NCI-H774 (cell line): ENCODE data around the gene MAGI3.

ENCODE experiments used
- DNase-seq: peaks from one replicate; lab custom pipeline; 2025; lab: John Stamatoyannopoulos, UW

The MAGI3 gene

DNA sequence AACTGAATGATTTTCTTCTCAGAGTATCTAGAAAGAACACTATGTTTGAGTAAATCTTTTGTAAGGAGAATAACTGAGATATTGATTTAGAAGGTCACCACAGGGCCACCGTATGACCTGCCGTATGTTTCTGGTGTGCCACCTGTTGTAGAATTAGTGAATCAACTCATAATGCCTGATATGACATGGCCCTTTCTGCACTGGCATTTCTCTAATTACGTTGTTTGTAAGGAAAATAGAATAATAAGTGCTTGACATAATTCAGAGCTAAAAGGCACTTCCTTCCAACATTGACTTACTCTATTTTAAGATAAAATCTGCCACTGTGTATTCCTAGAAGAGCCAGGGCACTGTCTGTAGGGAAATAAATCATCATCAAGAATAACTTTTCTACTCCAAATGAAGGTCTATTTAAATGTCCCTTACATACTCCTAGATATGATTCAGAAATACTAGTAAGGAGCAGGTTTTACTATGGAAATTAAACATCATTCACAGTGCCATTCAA lies 267.3 kb downstream of the MAGI3 start:
- DNase-seq, result no peak

DNA sequence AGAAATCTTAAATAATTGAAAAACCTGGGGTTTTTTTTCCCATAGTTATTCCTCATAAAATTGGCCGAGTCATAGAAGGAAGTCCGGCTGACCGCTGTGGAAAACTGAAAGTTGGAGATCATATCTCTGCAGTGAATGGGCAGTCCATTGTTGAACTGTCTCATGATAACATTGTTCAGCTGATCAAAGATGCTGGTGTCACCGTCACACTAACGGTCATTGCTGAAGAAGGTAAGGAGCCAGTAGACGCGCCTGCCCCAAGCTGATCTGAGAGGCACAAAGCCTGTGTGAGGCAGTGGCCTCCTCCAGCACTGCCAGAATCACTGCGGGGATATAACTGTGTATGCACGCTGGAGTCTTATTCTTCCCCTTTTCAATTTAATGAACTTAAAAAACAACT lies 268.7 kb downstream of the MAGI3 start:
- no peak for DNase-seq

DNA sequence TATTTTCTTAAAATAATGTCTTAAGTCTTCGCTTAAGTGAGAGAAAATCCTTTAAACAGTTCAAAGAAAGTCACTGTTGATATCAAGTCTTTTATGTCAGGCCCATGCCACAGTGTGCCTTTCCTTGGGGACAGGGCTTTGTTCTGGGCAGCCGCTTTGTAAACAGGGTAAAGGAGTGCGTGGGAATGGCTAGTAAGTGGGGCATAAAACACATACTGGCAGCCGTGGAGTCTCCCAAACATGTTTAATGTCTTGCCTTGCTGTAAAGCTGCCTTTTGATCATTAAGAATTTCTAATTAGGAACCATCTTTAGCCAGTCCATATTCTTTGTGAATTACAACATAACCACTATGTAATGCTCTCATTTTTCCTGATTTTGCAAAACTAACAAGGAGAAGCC lies 269.2 kb downstream of the MAGI3 start:
- no peak for DNase-seq

DNA sequence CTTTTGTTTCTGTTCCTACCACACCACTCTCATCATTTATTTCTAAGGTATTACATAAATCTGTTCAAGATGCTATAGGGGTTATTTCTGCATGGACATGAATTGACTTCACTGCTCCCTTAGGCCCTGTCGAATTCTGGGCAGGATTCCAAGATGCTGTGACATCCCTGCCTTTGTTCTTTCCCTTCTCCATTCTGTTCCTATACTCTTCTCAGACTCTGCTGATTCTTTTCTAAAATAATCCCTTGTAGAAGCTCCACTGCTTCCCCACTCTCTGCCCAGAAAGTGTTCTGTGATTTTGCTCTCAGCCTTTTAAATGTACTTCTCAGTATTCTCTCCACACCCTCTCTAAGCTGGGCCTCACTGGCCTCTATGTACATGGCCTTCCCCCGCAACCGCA lies 269.8 kb downstream of the MAGI3 start:
- no peak for DNase-seq

DNA sequence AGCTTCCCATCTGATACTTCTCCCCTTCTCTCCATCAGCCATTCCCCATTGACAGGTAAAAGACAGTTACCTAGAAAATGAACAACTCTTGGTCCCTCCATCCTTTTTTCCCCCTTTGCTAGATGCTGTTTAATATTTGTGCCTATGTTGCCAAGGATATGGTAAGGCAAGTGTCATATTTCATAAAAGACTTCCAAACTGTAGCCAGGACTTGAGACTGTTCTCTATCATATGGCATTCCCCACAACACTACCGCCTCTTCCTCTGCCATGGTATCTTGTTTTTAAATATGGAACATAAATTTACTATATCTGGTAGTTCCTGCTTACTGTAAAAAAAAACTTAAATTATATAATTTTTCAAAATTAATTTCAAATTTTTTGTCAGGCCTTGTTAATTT lies 271.8 kb downstream of the MAGI3 start:
- DNase-seq, result no peak

DNA sequence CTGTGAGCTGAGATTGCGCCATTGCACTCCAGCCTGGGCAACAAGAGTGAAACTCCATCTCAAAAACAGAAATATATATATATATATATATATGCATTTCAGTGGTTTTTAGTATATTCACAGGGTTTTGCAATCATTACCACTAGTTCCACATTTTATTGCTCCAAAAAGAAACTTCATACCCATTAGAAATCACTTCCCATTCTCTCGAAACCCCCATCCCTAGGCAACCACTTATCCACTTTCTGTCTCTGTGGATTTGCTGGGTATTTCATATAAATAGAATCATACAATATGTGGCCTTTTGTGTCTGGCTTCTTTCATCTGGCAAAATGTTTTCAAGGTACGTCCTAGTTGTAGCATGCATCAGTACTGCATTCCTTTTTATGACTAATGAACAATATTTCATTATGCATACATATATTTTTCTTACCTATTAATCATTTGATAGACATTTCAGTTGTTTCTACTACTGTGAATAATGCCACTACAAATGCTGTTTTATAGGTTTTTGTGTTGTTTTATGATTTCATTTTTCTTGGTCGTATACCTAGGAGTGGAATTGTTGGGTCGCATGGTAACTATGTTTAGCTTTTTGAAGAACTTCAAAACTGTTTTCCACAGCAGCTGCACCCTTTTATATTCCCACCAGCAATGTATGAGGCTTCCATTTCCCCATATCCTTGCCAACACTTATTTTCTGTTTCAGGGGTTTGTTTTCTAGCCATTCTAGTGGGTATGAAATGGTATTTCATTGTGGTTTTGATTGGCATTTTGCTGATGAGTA lies 273.0 kb downstream of the MAGI3 start:
- DNase-seq, result no peak

DNA sequence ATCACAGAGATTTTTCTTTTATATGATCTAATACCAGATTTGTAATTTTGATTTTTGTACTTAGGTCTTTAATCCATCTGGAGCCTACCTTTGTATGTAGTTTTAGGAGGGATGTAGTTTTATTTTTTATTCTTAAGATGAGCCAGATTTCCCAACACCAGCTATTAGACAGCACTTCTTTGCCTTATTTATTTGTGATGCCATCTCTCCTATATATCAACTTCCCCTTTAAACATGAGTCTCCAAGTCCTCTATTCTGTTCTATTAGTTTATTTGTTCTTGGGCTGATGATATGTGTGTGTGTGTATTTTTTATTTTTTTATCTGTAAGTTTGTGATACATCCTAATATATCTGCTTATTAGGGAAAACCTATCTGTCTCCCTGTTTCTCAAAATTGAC lies 274.8 kb downstream of the MAGI3 start:
- no peak for DNase-seq

DNA sequence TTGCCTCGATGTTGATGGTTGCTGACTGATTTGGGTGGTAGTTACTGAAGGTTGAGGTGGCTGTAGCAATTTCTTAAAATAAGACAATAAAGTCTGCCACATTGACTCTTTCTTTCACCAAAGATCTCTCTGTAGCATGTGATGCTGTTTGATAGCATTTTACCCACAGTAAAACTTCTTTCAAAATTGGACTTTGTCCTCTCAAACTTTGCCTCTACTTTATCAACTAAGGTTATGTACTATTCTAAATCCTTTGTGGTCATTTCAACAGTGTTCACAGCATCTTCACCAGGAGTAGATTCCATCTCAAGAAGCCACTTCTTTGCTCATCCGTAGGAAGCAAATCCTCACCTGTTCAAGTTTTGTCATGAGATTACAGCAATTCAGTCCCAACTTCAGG lies 275.8 kb downstream of the MAGI3 start:
- no peak for DNase-seq

DNA sequence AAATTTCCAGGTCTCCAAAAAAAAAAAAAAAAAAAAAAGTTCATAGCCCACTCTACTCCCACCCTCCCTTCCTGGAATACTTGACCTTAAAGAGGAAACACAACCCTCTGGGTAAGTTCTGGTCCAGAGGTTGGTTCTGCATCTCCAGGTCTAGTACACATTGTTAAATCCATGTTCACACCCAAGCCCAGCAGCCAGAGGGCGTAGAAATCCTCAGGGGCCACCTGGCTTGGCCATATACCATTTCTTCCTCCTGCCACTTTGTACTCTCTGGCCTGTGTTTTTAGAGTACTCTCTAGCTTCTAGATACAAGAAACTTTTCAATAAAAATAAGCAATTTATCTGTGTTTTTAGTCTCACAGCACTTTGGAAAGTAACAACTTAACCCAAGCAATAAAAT lies 279.7 kb downstream of the MAGI3 start:
- DNase-seq, result no peak

DNA sequence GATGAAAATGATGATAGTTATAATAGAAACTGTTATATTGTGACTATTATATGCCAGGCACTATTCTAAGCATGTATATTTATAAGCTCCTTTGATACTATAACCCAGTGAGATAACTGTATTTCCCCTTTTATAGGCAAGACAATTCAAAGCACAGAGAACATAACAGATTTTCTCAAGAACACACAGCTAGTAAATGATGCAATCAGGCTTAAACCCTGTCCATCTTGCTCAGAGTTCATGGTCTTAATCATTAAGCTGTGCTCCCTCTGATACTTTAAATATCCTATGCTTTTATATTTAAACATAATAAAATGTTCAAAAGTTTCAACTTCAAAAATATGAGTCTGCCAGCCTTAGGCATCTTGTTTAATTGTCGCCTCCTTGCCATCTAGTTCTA lies 280.3 kb downstream of the MAGI3 start:
- DNase-seq, result no peak

DNA sequence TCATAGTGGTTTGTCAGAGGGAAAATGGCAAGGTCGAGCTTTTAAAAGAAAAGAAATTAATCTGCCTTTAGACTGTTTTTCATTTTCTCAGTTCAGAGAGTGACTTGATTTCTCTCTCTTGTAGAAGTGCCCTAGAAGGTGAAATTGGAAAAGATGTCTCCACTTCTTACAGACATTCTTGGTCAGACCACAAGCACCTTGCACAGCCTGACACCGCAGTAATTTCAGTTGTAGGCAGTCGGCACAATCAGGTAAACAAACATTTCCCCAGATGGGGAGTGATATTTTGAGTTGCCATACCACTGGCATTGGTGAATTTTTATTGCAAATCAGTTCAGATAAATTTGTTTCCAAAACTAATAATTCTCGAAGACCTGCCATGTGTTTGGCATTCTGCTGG lies 282.2 kb downstream of the MAGI3 start:
- no peak for DNase-seq

DNA sequence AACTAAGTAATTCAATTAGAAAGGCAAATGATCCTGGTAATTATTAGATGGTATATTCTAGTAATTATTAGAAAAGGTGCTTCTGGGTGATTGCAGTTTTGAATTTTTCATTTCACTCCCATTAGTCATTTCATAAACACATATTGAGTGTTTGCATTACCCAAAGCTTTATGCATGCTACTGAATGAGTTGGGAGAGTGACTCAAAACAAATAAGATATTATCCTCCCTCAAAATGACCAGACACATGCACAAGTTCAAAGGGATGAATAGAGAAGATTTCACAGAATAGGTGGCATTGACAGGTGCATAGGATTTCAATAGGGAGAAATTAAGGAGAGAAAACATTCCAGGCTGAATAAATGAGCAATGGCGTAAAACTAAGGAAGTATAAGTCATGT lies 284.3 kb downstream of the MAGI3 start:
- no peak for DNase-seq

DNA sequence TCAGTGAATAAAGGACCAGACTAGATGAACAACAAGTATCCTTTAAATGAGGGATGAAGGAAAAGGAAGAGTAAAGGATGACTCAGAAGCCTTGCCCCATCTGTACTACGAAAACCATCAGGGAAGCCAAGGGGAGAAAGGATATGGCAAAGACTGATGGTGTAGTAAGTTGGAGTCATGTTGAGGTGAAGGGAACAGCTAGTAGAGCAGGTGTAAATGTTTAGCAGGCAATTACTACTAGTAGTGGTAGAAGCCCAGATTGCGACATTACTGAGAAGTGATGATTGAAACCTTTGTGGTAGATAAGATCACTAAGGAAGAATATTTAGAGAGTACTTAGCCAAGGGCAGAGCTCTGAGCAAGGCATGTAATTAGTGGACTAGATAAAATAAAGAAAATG lies 285.0 kb downstream of the MAGI3 start:
- DNase-seq, result no peak

DNA sequence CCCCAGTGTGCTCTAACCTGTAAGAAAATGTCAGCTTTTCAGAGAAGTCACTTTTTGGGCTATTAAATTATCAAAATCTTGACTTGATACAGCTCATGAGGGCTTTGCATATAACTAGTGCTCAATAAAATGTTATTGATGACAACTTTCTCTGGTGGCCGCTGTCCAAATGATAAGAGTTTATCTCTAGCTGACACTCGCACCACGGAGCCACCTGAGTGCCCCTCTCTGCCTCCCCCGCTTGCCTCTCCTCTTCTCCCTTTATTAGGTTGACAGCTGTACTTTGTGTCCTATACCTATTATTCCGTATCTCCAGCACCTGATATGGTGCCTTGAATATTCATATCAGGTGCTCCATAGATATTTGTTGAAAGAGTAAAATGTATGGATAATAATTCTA lies 286.2 kb downstream of the MAGI3 start:
- DNase-seq, result no peak

DNA sequence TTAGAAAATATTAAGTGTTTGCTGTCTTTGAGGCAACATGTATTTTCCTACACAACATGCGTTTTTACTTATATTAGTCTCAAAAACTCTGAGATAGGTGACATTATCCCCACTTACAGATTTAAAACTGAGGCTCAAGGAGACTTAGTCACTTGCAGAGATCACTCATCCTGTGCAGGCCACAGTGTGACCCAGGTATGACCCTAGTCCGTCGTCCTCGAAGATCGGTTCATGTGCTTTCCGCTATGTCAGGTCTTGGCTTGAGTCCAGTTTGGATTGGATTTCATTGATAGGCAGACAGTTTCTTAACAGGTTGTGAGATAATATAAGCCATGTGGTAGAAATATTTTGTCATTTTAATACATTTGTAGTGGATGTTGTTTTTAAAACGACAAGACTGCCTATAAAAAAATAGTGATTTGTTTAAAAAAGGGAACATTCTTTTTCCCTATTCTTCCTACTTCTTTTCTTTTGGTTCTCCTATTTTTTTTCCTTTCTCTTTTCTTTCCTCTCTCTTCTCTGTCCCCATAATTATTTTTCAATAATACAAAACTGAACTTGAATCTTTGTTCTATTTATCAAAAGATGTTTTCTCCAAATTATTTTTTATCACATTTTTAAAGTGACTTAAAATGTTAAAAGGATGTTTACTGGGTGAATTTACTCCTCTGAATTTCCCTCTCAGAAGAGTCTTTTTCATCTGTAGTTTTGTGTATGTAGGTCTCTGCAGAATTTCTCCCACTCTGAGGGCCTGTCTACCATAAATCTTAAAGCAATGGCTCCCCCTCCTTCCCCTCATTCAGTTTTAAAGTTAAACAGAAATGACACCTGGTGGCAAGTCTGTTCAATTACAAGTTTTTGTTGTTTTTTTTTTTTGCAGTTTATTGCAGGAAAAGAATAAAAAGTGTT lies 287.2 kb downstream of the MAGI3 start:
- peak; percentile 52 for DNase-seq

DNA sequence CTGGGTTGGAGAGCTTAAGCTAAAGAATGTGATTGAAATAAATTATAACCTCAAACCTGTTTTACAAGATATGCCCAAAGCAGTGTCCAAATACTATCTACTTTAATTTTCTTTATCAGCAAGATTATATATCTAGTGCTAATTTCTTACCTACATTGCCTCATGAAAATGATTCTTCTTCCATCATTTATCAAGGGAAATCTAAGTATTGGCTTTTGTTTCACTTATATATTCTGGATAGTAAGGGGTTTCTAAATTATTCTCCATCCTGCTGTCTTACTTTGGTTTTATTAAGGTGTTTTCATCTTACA lies 287.8 kb downstream of the MAGI3 start:
- no peak for DNase-seq

DNA sequence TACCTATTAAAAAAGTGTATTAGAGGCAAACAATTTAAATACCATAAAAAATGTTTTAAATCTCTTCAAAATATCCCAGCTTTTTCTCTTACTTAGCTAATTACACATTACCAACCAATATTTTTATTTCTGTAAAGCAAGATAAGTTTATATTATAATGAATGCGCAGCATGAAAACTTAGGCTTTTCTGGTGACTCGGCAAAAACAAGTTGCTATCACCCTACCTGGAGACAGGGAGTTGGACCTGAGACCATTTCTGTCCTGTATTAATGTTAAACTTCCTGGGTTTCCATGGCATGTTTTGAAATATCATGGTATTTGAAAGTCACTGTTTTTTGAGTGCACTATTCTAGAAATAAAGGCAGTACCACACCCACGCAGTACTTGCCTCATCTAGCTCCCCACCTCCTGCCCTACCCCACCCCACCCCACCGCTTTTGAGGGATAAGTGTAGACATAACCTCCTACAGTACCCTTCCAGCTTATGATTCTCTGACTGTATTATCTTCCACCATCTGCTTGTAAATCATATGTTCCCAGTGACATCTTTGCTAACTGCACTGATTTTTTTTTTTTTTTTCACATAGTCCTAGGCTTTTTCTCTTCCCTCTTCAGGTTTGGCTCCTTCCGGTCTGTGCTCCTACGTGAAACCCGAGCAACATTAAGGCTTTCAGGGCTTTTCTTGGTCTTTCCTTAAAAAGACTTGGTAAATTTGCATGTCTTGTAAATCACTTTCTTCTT lies 291.5 kb downstream of the MAGI3 start:
- no peak for DNase-seq

DNA sequence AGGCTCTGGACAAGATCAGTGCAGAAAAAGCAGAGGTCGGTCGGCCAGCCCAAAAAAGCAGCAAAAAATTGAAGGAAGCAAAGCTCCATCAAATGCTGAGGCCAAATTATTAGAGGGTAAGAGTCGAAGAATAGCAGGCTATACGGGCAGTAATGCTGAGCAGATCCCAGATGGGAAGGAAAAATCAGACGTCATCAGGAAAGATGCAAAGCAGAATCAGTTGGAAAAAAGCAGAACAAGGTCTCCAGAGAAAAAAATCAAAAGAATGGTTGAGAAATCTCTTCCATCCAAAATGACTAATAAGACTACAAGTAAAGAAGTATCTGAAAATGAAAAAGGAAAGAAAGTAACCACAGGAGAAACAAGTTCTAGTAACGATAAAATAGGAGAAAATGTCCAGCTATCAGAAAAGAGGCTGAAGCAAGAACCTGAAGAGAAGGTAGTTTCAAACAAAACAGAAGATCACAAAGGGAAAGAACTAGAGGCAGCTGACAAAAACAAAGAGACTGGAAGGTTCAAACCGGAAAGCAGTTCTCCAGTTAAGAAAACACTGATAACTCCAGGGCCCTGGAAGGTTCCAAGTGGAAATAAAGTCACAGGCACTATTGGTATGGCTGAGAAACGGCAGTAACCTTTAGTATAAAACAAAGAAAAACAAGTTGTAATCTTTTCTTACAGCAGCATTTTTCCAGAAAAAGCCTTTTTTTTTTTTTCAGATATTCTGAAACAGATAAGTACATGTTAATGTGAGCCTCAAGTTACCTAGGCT lies 293.3 kb downstream of the MAGI3 start:
- DNase-seq, result no peak

DNA sequence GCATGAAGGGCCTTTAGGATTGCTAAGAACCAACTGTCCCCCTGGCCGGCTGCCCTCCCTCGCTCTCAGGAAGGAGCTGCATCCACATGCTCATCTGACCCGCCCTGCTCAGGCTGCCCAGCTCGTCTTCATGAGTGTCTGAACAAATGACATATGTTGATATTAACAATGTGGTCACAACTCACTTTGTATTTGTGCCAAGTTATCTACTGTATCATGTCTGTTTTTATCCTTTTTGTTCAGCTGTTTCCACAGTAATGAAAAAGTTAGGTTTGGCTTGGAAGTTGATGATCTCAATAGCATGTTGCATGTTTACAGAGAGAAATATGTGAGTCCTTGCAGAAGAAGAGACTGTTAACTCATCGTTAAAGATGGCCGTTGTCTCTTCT lies 293.8 kb downstream of the MAGI3 start:
- no peak for DNase-seq

DNA sequence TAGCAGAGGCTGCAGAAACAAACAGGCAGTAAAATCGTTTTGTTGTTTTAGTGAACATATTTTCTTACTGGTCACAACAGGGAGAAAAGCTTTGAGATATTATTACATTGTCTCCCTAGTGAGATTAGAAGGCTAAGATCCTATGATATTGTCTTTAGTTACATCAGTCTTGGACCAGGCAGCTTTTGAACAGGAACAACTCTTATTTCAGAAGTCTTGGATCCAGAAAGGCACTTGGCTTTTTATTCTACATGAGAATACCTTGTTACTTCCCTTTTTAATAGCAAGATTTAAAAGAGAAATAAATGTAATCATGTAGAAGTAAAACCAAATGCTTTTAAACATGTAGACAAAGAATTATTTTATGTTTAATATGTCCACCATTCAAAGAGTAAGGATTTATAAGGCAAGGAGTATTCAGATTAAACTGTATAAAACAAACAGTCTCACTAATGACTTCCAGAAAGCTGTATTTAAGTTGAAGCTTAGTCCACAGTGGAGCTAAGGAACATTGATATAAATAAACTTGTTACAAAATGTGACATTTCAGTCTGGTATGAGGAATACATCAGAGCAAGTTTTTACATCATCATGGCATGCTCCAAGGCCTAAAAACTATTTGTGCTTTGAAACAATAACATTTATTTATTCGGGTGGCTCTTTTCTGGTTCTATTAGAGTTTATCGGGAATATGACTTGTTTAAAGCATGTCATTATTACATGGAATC lies 296.7 kb downstream of the MAGI3 start:
- DNase-seq, result no peak

DNA sequence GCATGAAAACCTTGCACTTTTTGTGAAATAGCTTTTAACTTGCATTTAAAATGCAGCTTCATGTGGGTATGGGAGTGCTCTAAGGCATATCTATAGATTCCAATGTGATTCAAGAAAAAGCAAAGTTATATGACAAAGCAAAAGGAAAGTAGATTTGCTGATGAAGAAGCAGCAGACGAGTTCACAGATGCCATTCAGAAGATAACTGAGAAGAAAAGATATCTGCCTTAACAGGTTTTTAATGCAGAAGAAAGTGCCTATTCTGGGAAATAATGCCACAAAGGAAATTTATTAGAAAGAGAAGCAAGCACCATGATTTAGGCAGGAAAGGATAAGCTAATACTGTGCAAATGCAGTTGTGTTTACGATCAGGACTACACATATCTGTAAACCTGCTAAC lies 300.9 kb downstream of the MAGI3 start:
- DNase-seq, result no peak
